Measurements from ENCODE around the gene KCTD21.

The KCTD21 gene

GRCh38 chr11:78218707-78219492 lies 30.5 kb upstream of the KCTD21 start:
- DNase-seq: no peak

- no peak for DNase-seq
Measured at GRCh38 chr11:78217650-78218541, 29.5 kb upstream of the KCTD21 start.

DNA sequence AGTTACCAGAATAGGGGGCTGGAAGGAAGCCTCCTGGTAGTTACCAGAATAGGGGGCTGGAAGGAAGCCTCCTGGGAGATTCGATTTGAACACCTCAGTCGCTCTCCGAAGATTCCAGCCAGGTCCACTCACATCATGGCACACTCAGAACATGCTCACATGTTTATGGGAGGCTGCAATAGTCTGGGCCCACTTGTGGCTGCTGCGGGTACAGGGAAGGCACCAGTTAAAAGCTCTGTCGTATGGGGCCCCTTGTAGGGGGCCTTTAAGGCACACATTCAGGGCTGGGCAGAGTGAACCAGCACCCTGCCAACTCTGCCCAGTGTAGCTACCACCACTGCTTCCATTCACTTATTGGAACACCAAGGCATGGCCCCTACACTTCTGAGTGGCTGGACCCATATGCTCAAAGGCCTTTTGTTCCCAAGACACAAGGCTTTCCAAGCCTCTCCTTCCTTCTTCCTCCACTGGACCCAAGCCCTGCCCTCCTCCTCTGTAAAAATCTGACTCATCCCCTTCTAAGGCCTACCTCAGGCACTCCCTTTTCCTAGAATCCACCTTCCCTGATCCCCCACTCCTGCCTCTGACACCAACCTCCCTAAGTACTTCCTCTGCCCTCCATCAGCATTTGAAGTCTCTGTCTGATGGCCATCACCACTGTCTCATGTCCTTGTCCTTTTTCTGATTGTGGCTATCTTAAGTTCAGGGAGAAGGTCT lies 28.3 kb upstream of the KCTD21 start:
- DNase-seq: no peak

GRCh38 chr11:78216021-78216420 lies 27.6 kb upstream of the KCTD21 start:
- no peak for DNase-seq

- no peak for DNase-seq
Measured at GRCh38 chr11:78214331-78215194, 26.1 kb upstream of the KCTD21 start.

GRCh38 chr11:78213526-78214330 lies 25.3 kb upstream of the KCTD21 start:
- no peak for DNase-seq

GRCh38 chr11:78212586-78213371 lies 24.4 kb upstream of the KCTD21 start:
- DNase-seq: no peak

DNA sequence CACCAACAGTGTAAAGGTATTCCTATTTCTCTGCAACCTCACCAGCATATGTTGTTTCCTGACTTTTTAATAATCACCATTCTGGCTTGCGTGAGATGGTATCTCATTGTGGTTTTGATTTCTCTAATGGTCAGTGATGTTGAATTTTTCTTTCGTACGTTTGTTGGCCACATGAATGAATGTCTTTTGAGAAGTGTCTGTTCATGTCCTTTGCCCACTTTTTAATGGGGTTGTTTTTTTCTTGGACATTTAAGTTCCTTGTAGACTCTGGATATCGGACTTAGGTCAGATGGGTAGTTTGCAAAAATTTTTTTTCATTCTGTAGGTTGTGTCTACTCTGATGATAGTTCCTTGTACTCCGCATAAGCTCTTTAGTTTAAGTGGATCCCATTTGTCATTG lies 23.1 kb upstream of the KCTD21 start:
- no peak for DNase-seq

DNA sequence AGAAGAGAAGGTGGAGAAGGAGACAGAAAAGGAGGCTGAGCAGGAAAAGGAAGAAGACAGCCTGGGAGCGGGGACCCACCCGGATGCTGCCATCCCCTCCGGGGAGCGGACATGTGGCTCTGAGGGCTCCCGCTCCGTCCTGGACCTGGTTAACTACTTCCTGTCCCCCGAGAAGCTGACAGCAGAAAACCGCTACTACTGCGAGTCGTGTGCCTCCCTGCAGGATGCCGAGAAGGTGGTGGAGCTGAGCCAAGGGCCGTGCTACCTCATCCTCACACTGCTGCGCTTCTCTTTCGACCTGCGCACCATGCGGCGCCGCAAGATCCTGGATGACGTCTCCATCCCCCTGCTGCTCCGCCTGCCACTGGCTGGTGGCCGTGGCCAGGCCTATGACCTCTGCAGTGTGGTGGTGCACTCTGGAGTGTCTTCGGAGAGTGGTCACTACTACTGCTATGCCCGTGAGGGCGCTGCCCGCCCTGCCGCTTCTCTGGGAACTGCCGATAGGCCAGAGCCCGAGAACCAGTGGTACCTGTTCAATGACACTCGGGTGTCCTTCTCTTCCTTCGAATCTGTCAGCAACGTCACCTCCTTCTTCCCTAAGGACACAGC lies 21.7 kb upstream of the KCTD21 start:
- no peak for DNase-seq

GRCh38 chr11:78209478-78209877 lies 21.1 kb upstream of the KCTD21 start:
- no peak for DNase-seq

DNA sequence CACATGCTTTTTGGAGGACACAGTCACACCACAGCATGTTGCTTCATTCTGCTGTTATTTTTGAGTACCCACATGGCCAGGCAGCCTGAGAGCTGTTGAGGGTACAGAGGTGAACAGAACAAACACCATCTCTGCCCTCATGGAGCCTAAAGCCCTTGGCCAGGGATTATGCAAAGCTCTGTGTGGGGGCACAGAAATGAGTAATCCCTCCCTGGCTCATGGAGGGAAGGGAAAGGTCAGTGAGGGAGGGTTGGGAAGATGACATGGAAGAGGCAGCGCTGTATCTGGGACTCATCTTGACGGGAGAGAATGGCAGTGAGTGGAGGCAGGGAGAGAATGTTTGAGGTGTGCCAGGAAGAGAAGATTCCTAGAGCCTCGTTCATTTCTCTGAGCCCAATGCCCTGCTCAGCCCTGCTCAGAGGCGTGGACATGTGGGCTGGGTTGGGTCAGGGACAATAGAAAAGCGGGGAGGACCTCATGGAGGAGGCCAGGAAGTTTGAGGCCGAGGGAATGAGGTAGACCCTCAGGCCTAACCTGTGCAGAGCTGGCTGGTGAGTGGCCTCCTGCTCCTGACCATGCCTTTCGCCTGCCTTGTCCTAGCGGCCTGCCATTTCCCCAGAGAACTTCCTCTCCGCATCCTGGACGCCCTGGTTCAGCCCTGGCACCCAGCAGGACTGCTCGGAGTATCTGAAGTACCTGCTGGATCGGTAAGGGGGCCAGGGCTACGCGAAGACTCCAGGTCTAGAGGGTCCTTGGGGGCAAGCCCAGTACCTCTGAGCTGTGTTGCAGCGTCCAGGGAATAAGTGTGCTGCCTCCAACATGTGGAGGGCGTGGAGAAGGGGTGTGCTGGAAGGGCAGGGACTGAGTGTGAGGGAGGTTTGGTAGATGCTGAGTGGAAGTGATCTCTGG lies 20.1 kb upstream of the KCTD21 start:
- DNase-seq: peak in 2 of 3 donors; percentile 17 to 28

- DNase-seq: no peak
Measured at GRCh38 chr11:78207532-78208256, 19.3 kb upstream of the KCTD21 start.

DNA sequence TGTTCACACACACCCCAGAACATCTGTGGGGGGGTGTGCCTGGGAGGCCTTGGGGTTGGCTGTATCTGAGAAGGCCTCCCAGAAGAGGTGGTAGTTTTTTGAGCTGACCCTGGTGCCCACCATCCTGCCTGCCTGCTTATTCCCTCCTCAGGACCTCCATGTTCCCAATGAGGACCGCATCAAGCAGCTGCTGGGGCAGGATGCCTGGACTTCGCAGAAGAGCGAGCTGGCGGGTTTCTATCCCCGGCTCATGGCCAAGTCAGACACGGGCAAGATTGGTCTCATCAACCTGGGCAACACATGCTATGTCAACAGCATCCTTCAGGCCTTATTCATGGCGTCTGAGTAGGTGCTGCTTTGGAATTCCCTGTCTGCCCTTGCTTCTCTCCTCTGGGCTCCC lies 17.3 kb upstream of the KCTD21 start:
- DNase-seq: no peak

DNA sequence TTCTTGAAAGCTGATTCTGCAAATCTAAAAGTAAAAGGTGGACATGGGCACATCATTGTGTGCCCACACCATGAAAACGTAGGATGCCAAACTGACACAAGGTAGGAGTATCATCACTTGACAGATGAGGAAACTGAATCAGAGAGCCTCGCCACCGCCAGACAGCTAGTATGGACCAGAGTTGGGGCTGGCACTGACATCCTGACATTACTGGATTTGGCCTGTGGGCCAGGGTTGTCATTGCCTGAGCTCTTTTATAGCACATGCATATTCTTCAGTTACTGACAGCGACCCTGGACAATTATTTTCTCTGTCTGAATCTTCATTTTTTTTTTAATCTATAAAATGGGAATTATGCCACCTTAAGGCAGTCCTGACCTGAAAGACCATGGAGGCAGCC lies 16.8 kb upstream of the KCTD21 start:
- DNase-seq: no peak

DNA sequence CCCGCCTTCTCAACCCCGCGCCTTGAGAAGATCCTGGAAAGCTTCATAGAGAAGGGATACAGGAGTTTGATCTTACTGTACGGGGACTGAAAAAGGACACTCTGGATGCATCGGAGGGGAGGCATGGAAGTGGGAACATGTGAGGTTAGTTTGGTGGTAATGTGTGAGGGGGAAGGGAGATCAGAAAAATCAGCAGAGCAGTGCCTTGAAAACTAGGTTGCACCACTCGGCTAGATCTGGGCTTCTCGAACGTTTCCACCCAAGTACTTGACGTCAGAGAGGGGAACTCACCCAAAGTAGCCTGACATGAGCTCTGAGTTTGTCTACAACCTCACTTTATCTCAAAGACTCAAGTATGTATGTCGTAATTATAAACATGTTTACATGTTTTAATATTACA lies 14.8 kb upstream of the KCTD21 start:
- DNase-seq: peak; percentile 32 to 50 (median 35)

- no peak for DNase-seq
Measured at GRCh38 chr11:78202733-78203167, 14.3 kb upstream of the KCTD21 start.

GRCh38 chr11:78201096-78201818 lies 12.8 kb upstream of the KCTD21 start:
- DNase-seq: no peak

- no peak for DNase-seq
Measured at GRCh38 chr11:78200553-78200952, 12.1 kb upstream of the KCTD21 start.

Measured in suppressor macrophage treated with lipopolysaccharide for 1 hour (primary cell).